IPS-NIHi7 (cell line): ENCODE measurements around the gene LIPG.
A peak's percentile ranks its signal among the peaks of the same experiment; 100 is the strongest.

Experiments
- DNase-seq: peaks from one replicate; pipeline ENCODE4 v3.0.0; 2012; ENCODE audit warnings: mixed read lengths; ENCODE audit errors: extremely low spot score

LIPG gene

GRCh38 chr18:49612515-49613033 is 50.7 kb downstream of the LIPG start:
- peak; percentile 48 for DNase-seq

DNA sequence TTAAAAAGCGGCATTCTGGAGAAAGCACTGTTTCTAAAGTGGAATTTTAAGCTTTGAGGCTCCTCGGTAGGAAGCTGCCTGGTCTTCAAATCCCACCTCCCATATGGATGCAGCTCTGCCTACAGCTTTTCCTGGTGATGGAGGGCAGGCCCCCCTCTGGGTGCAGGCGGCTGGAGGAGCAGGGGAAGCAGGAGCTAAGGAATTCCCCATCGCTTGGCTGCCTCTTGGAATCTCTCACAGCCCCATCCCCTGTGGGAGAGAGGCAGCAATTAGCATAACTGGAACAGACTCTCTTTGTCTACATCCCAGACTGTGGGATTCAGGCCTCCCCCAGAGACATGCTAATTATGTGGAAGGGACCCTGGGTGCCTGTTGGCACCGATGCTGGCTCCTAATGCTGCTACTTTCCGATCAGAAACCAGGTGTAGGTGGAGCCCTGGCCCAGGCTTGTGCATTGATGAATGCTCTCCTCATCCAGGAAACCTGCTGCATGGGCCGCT is 51.3 kb downstream of the LIPG start:
- DNase-seq = peak; percentile 80

GRCh38 chr18:49613641-49614151 is 51.8 kb downstream of the LIPG start:
- DNase-seq = no peak

- DNase-seq = no peak
These were observed 54.9 kb downstream of the LIPG start for GRCh38 chr18:49616618-49617328.

DNA sequence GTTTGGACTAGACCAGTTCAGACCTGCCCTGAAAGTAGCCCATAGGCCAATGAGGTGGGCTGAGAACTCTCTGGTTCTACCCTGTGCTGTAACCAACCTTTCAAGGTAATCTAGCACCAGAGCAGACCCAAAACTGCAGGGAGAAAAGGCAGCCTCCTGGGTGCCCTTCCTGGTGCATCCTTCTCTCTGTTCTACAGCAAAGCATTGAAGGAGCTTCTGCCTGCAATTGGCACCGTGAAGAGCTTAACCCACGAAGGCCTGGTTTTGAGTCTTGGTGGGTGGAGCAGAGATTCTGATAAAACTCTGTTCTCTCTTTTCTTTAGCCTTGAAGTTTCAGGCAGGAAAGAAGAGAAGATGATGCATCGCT is 55.5 kb downstream of the LIPG start:
- DNase-seq = no peak

DNA sequence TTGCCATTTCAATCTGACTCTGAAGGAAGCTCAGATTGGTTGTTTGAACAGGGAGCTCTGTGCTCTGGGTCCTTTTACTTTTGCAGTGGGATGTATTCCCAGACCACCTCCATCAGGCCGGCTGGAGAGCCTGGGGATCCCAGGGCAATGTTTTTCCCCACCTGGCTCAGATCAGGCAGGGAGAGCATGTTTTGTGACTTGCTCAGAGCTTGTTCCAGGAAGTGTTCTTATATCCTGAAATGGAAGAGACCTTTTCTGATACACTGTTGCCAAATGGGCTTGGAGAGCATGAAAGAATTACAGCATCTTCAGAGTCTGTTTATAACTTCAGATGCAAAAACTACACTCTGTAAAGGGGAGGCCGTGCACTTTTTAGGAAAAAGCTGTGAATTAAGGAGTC is 56.0 kb downstream of the LIPG start:
- no peak for DNase-seq

DNA sequence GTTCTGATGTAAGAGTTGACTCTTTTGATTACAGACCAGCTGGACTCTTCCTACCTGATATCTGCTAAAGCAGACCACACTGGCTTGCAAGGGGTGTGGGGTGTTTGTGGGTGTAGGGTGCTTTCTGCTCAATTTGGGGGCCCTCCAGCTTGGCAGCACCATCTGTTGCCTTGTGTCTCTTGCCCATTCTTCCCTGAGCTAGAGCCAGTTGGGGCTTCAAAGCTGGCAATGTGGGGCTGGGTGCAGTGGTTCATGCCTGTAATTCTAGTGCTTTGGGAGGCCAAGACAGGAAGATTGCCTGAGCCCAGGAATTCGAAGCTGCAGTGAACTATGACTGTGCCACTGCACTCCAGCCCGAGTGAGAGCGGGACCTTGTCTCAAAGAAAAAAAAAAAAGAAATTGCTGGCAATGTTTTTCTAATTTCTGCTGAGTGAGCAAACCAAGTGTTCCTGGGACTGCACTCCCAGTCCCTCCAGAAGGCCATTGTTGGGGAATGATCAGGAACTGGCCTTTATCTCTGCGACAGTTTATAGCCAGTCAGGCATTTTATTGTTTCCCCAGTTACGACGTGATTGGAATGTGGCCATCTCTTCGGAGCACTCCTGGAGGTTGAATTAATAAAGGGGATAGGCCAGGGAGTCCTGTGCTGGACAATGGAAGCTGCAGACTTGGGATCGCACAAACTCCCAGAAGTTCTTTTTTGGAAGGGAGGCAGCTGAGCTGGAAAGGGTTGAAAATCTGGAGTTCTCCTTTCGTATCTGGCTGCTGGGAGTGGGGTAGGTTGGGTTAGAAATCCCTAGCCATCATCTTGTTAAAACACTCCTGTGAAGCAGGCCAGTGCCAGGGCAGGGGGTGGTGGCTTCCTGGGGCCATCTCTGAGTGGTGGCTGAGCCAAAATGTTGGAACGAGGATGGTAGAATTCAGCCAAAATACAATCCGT is 57.2 kb downstream of the LIPG start:
- DNase-seq = peak; percentile 12

DNA sequence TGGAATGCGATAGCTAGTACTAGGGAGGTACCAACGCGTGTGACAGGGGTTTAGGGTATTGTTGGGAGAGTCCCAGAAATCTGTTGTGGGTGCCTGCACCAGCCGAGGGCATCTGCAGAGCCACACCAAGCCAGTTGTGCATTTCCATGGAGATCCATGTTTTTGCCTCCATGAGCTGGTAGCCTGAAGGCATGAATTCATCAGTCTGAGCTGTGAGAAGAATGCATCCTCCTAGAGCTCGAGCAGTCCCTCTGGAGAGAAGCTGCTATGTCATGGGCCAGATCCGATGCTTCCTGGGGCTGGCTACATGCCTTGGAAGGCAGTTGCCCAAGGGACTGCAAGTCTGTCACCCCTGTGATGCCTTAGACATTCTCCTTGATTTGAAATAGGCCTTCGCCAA is 57.9 kb downstream of the LIPG start:
- peak; percentile 20 for DNase-seq

GRCh38 chr18:49621301-49621700 is 59.4 kb downstream of the LIPG start:
- no peak for DNase-seq

DNA sequence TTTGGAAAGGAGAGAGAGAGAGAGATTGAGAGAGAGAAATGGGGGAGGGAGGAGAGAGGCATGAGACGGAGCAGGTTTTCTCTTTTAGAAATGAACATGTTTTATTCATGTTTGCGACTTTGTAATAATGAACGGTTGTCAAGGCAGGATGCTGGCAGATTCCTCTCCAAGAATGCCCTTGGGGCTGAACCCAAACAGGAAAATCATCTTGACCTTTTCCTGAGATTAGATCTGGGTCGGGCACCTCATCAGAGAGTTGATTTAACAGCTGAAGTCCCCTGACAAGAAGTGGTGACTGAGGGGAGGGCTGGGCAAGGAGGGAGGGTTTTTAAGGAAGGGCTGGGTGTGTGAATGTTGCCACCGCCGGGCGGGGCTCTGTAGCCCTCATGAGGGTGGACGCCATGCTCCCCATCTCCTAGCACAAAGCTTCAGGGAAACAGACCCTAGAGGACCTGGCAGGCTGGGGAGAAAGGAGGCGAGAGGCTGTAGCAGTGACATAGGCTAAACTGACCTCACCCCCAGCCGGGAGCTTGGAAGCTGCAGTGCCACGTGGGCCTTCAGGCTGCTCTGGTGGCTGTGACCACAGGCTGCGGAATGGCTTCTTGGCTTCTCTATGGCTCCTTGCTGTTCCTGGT is 60.0 kb downstream of the LIPG start:
- peak; percentile 9 for DNase-seq

- DNase-seq = no peak
These were observed 61.7 kb downstream of the LIPG start for GRCh38 chr18:49623571-49623970.

DNA sequence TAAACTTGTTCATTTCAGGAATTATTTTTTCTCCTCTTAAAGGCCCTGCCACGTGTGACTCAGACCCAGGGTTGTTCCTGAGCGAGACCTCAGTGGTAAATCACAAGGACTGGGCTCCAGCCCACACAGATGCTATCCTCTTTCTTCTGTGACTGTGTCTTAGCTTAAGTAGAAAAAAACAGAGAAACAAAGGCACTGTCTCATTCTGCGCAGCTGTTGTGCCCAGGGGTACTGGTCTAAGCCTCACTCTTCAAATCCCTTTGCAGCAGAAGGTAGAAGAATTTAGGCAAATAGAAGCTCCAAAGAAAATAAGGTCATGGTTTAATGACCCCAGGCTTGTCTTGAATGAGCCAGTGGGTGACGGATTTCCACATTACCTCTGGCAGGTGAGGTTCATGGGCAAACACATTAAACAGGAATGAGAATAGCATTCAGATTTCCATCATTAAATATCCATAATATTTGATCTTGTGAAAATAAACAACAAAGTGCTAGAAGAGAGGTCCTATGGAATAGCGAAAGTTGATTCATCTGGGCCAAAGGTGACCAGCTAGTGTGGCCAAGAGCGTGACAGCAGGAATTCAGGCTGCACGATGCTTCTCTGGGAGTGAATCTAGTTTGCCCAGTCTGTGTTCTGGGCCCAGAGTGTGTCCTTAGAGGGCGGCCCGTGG is 63.3 kb downstream of the LIPG start:
- no peak for DNase-seq

DNA sequence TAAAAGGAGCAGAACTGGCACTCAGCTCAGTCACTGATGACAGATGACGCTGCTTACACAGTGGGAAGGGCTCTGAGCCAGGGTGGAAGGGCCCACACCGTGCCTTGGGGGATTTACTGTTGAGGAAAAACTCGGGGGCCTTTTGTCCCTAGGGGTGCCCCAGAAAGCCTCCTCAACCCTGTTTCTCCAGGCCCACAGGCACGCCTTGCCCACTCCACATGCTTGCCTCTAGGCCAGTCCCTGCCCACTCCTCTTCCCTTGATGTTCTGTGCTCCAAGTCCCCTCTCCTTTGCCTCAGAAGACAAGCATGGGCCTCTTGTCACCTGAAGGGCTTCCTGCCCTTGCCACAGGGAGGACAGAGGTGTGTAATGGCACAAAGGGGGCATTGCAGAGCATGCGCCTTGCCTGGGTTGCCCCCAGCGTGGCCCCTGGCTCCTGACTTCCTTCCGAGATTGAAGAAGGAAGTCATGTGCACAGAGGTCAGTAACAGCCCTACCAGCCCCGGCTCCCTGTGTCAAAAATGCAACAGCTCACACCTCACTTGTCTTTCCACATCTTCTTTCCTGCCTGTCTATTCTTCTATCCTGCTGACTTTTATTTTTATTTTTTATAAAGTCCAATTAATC is 65.1 kb downstream of the LIPG start:
- no peak for DNase-seq

GRCh38 chr18:49628119-49628518 is 66.3 kb downstream of the LIPG start:
- DNase-seq = no peak

DNA sequence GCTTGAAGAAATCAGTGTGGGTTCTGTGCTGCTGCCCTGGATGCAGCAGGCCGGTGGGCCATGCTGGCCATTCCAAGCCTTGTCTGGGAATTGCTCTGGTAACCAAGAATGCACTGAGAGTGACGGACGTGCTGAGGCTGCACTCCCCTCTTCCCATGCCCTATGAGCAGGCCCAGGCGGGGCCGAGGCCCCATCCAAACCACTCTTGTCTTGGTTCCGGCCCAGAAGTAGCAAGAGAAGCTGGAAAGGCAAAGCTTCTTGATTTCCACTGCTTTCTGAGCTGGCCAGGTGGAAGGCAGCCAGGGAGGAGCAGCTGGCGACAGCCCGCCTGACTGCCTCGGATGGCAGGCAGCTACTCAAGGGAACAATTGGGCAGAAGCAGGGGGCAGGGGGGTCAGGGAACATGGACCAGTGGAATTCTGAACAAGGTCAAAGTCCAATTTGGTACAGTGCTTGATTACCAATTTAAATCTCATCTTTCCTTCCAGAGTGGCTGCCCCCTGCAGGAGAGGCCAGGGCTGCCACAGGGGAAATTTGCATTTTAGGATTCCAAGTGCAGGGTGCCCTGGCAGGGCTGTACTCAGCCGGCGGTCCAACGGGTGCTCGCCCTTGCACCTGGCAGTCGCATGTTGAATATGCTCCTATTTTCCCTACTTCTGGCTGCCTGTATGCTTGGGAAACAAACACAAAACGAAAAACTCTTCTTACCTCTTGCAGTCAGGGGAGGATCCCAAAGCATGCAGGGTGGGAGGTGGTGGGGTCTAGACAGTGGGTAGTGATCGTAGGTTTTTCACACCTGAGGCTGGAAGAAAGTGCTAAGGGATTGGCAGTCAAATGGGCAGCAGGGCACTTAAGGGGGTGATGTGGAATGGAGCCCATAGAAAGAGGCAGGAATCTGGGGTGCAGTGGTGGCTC is 67.3 kb downstream of the LIPG start:
- no peak for DNase-seq

- no peak for DNase-seq
These were observed 68.4 kb downstream of the LIPG start for GRCh38 chr18:49630246-49630699.

DNA sequence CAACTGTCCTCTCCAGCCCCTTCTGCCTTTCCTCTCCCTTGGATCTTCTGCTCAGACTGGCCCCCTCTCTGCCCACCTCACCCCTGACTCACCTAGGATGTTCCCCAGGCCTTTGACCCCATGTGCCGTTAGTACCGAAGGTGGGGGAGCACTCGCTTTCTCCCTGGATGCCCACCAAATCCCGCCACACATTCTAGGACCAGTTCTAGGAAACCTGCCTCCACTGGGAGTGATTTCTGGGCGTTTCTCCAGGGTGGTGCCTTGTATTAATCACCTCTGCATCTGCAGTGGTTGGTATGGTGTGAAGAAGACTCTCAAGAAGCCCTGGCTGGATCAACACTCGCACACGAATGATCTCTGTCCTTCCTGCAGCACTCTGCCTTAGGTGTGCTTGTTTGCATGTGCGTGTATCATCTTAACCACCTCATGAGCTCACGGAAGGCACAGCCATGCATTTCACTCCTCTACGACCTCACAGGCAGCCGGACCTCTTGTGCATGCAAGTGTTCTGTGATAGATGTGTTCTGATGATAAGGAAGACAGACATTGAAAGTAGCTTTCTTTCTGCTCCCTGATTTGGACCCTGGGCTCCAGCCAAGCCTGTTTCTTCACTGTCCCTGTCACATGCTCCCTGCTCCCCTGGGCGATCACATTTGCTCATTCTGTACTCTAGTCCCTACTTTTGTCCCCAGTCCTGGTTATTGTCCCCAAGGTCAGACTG is 69.4 kb downstream of the LIPG start:
- no peak for DNase-seq

DNA sequence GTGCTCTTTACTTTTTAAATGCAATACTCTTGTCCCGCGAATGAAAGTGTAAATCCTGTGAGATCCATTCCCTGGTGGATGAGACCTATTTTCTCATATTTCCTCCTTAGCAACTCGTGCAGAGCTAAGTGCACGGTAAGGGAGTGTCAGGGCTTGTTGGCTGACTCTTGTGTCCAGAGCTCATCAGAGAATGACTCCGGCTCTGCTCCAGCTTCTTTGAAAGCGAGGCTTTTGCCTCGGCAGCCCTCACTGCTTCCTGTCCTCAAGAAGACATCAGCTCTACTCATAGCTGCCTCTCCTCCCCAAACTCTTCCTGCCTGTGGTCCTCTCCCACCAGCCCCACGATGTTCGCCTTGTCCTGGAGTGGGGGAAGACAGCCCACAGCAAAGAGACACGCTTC is 70.7 kb downstream of the LIPG start:
- no peak for DNase-seq

- DNase-seq = no peak
These were observed 76.4 kb downstream of the LIPG start for GRCh38 chr18:49638209-49638785.
